Brain microvascular endothelial cell (primary cell): ENCODE data around the gene SOX13.

Experiments
- DNase-seq: peaks from one replicate; pipeline ENCODE4 v3.0.0-alpha.2; 2020
- H3K27ac ChIP-seq: fragments of 250-450 bp; sonication (Bioruptor Pico); 2 replicates; pipeline ENCODE4 v1.5.1; 2020; ENCODE audit warnings: mild to moderate bottlenecking, moderate library complexity
- H3K27me3 ChIP-seq: fragments of 250-450 bp; sonication (Bioruptor Pico); replicated peaks from 2 replicates; pipeline ENCODE4 v1.5.1; 2020; ENCODE audit warnings: mild to moderate bottlenecking
- H3K36me3 ChIP-seq: fragments of 250-450 bp; sonication (Bioruptor Pico); replicated peaks from 2 replicates; pipeline ENCODE4 v1.5.1; 2020; ENCODE audit warnings: mild to moderate bottlenecking
- H3K4me3 ChIP-seq: 2 replicates; pipeline ENCODE4 v1.5.1; 2011; ENCODE audit warnings: low read depth, mild to moderate bottlenecking, control low read depth, low read length, moderate library complexity
- in situ Hi-C: cut with HindIII; loops from 2 replicates; pipeline ENCODE4 v1.10.0; 2017; ENCODE audit warnings: low sequenced_read_pairs, low pct_ligation_motif_present
- TF ChIP-seq, protein P1 (sequence below): IDR thresholded peaks from 2 replicates; pipeline ENCODE4 v1.5.1; 2011; ENCODE audit warnings: low read depth, mild to moderate bottlenecking, moderate library complexity, low read length, control low read depth, inconsistent platforms; ENCODE audit errors: missing control alignments

Gene SOX13

DNA sequence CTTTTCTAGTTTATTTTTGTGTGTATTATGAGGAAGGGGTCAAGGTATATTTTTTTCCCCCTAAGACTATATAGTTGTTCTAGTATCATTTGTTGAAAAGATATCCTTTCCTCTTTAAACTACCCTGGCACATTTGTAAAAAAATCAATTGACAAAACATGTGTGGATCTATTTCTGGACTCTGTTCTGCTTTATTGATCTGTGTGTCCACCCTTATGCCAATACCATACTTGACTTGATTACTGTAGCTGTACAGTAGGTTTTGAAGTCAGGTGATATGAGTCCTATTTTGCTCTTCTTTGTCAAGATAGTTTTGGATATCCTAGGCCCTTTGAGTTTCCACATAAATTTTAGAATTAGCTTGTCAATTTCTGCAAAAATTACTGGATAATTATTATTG is 21.2 kb upstream of the SOX13 start:
- in situ Hi-C loops, result no loop called here
- TF ChIP-seq, protein P1, sequence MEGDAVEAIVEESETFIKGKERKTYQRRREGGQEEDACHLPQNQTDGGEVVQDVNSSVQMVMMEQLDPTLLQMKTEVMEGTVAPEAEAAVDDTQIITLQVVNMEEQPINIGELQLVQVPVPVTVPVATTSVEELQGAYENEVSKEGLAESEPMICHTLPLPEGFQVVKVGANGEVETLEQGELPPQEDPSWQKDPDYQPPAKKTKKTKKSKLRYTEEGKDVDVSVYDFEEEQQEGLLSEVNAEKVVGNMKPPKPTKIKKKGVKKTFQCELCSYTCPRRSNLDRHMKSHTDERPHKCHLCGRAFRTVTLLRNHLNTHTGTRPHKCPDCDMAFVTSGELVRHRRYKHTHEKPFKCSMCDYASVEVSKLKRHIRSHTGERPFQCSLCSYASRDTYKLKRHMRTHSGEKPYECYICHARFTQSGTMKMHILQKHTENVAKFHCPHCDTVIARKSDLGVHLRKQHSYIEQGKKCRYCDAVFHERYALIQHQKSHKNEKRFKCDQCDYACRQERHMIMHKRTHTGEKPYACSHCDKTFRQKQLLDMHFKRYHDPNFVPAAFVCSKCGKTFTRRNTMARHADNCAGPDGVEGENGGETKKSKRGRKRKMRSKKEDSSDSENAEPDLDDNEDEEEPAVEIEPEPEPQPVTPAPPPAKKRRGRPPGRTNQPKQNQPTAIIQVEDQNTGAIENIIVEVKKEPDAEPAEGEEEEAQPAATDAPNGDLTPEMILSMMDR, result no peak
- no peak for DNase-seq

DNA sequence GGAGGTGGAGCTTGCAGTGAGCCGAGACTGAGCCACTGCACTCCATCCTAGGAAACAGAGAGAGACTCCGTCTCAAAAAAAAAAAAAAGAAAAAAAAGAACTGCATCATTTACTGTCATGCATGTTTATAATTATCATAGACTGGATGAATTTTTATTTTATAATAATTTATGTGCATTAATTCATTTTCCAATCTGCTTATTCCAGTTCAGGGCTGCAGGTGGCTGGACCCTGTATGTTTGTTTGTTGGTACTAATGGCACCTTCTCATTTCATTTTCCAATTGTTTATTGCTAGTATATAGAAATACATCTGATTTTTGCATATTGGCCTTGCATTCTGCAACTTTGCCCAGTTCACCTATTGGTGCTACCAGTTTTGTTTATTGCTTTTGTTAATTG is 19.0 kb upstream of the SOX13 start:
- in situ Hi-C loops, result no loop called here
- Histone ChIP-seq H3K4me3 (no peak overlapping the region), H3K36me3 (no peaks in the 10 kb centered on the region), H3K27ac (no peak overlapping the region), H3K27me3 (no peaks in the 10 kb centered on the region)
- TF ChIP-seq, protein P1, result no peak
- DNase-seq, result no peak

More for the DNA sequence above, 21.2 kb upstream of the SOX13 start:
- Histone ChIP-seq H3K4me3 (no peak overlapping the region), H3K36me3 (no peaks in the 10 kb centered on the region), H3K27ac (no peak overlapping the region), H3K27me3 (no peaks in the 10 kb centered on the region)

DNA sequence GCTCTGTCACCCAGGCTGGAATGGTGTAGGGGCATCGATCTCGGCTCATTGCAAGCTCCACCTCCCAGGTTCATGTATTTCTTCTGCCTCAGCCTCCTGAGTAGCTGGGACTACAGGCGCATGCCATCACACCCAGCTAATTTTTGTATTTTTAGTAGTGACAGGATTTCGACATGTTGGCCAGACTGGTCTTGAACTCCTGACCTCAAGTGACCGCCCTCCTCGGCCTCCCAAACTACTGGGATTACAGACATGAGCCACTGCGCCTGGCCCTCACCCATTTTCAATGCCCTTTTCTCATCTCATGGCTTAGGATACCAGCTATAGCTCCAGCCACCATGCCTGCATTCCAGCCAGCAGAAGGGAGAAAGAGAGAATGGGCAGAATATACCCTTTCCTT is 12.9 kb upstream of the SOX13 start:
- in situ Hi-C loops, result no loop called here
- H3K36me3 ChIP-seq, result no peaks in the 10 kb centered on the region
- TF ChIP-seq, protein P1, result no peak
- H3K4me3 ChIP-seq, result no peak overlapping the region
- no peak overlapping the region for H3K27ac ChIP-seq
- no peak for DNase-seq
- no peaks in the 10 kb centered on the region for H3K27me3 ChIP-seq

DNA sequence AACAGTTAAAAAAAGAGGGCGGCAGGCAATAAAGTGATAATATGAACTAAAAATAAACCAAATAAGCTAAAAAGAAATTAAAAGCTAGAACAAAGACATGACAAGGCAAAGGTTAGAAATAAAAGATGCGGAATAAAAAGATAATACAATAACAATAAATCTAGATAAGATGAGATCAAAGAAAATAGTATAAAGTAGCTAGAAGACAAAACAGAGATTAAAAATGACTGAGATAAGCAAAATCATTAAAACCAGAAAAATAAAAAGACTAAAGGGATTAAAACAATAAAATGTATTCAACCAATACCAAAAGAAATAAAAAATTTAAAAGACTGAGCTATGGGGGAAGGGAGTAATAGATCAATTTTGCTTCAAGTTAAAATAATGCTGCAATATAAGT is 10.8 kb upstream of the SOX13 start:
- TF ChIP-seq, protein P1, result no peak
- Histone ChIP-seq H3K27ac (no peak overlapping the region), H3K4me3 (no peak overlapping the region), H3K27me3 (no peaks in the 10 kb centered on the region), H3K36me3 (no peaks in the 10 kb centered on the region)
- no peak for DNase-seq
- in situ Hi-C loops, result no loop called here

DNA sequence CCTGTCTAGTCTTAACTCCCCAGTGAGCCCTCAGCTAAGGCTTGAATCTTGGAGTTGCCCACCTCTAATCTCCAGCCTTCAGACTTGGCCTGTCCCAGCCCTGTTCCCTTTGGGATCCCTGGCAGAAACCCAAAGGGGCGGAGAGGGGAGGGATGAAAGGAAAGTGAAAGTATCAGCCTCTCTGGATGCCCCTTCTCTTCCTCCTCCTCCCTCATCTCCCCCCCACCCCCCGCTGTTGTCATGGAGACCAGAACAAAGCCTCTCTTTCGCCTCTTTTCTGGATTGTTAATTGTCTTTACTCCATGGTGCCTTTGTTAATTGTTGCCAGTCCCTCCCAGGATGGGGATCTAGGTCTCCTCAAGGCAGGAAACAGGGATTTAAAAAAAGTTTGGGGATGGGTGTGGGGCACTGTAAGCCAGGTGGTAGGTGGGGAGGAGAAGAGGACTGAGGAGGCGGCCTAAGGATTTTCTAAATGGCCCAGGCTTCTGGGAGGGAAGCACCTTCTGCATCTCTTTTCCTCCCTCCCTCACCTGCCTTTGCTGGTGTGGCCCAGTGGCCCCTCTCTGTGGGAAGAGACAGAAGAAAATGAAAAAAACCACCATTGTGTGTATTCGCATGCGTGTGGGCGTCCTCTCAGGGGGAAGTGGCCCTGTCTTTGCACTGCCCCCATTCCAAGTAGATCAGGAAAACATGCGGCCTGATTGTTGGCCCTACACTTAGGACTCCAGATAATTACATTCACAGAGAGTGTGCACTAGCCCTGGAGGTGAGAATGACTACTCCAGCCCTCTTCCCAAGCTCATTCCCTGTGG is 7.5 kb upstream of the SOX13 start:
- in situ Hi-C loops, result no loop called here
- H3K27ac ChIP-seq, result no peak overlapping the region
- H3K36me3 ChIP-seq, result no peaks in the 10 kb centered on the region
- no peaks in the 10 kb centered on the region for H3K27me3 ChIP-seq
- no peak overlapping the region for H3K4me3 ChIP-seq
- no peak for DNase-seq
- TF ChIP-seq, protein P1, result no peak

DNA sequence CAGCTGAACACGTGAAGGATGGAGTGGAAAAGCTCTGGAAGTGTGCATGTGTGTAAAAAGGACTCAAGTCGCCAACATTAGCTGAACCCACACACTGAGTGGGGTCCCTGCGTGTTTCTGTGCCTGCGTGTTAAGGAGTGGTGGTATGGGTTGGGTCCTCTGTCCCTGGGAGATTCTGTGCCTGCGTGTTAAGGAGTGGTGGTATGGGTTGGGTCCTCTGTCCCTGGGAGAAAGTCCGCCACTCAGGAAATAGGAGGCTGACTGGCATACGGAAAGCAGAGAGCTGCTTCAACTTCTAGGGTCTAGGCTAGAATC is 7.0 kb upstream of the SOX13 start:
- DNase-seq, result no peak
- Histone ChIP-seq H3K36me3 (no peaks in the 10 kb centered on the region), H3K4me3 (no peak overlapping the region), H3K27ac (no peak overlapping the region), H3K27me3 (no peaks in the 10 kb centered on the region)
- in situ Hi-C loops, result no loop called here
- TF ChIP-seq, protein P1, result no peak
